Mucosa of descending colon (tissue), 3 donors: Measurements from ENCODE around the gene KAT6B. TPM values are rescaled to one million over a fixed set of nuclear protein-coding genes. Genes with fewer than 3 reads are reported as not detected.

Source experiments
- ATAC-seq: fragments of 200-7000 bp; cut with Tn5 transposase; one replicate; pipeline ENCODE4 v1.9.1; 2020; ENCODE audit warnings: mild to moderate bottlenecking, moderate library complexity
- DNase-seq, 3 donors: peaks; one replicate each; pipeline ENCODE4 v3.0.0-alpha.2; 2020
- H3K36me3 ChIP-seq: fragments of 200-600 bp; one replicate; pipeline ENCODE4 v1.8.0; 2021; ENCODE audit warnings: low read depth, mild to moderate bottlenecking
- H3K4me1 ChIP-seq: fragments of 200-600 bp; one replicate; pipeline ENCODE4 v1.8.0; 2021; ENCODE audit warnings: low read depth, mild to moderate bottlenecking
- H3K4me3 ChIP-seq: fragments of 200-600 bp; one replicate; pipeline ENCODE4 v1.8.0; 2021; ENCODE audit warnings: mild to moderate bottlenecking
- H3K9me3 ChIP-seq: fragments of 200-600 bp; one replicate; pipeline ENCODE4 v1.8.0; 2021; ENCODE audit warnings: mild to moderate bottlenecking
- intact Hi-C, 2 donors: fragments of 100-400 bp; cut with DNase I in 1 of 2; cut with micrococcal nuclease in 1 of 2; formaldehyde crosslinking; loops; one replicate each; pipeline versions ENCODE4 v1.11.0 to v1.11.1; 2022; cut with DNase I, micrococcal nuclease
- total RNA-seq, 3 donors: library from RNA; stranded (reverse); fragmentation: NEBNext Ultra II Directional in 2 of 3; extraction: Animal tissue kit (Norgen Biotek cat#: 25700) in 2 of 3; gene quantifications; one replicate each; pipeline versions ENCODE4 v1.2.1 to v1.2.4, GENCODE V29; 2021 to 2023
- TF ChIP-seq, protein P1 (sequence below): fragments of 200-600 bp; IDR thresholded peaks from one replicate; pipeline ENCODE4 v1.8.0; 2022; ENCODE audit warnings: antibody characterized with exemption, mild to moderate bottlenecking
- donor health status: DM: no; HTN: no; CAD: no; lungs with moderate emphysema.
- donor health status: DM: no; HTN: no; CAD: no.
- donor health status: DM: no; HTN: yes; CAD: no.

The KAT6B gene
- total RNA-seq, 3 donors from 2014 or later: 29.5 to 60.5 (median 39.3) TPM

GRCh38 chr10:75021379-75022249 lies 195.2 kb downstream of the KAT6B start:
- DNase-seq (peak in 2 of 3 donors; percentile 34 to 45), ATAC-seq (peak; percentile 85)
- intact Hi-C loops: no loop called here
- TF ChIP-seq, protein P1, sequence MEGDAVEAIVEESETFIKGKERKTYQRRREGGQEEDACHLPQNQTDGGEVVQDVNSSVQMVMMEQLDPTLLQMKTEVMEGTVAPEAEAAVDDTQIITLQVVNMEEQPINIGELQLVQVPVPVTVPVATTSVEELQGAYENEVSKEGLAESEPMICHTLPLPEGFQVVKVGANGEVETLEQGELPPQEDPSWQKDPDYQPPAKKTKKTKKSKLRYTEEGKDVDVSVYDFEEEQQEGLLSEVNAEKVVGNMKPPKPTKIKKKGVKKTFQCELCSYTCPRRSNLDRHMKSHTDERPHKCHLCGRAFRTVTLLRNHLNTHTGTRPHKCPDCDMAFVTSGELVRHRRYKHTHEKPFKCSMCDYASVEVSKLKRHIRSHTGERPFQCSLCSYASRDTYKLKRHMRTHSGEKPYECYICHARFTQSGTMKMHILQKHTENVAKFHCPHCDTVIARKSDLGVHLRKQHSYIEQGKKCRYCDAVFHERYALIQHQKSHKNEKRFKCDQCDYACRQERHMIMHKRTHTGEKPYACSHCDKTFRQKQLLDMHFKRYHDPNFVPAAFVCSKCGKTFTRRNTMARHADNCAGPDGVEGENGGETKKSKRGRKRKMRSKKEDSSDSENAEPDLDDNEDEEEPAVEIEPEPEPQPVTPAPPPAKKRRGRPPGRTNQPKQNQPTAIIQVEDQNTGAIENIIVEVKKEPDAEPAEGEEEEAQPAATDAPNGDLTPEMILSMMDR: no peak
- Histone ChIP-seq H3K4me3 (no peak overlapping the region), H3K36me3 (no peaks in the 10 kb centered on the region), H3K4me1 (no peaks in the 10 kb centered on the region), H3K9me3 (no peaks in the 10 kb centered on the region)

GRCh38 chr10:75023074-75023473 lies 196.7 kb downstream of the KAT6B start:
- Histone ChIP-seq H3K4me3 (no peak overlapping the region), H3K36me3 (no peaks in the 10 kb centered on the region), H3K4me1 (no peaks in the 10 kb centered on the region), H3K9me3 (no peaks in the 10 kb centered on the region)
- ATAC-seq (no peak), DNase-seq (no peak)
- intact Hi-C loops: no loop called here
- TF ChIP-seq, protein P1: no peak

DNA sequence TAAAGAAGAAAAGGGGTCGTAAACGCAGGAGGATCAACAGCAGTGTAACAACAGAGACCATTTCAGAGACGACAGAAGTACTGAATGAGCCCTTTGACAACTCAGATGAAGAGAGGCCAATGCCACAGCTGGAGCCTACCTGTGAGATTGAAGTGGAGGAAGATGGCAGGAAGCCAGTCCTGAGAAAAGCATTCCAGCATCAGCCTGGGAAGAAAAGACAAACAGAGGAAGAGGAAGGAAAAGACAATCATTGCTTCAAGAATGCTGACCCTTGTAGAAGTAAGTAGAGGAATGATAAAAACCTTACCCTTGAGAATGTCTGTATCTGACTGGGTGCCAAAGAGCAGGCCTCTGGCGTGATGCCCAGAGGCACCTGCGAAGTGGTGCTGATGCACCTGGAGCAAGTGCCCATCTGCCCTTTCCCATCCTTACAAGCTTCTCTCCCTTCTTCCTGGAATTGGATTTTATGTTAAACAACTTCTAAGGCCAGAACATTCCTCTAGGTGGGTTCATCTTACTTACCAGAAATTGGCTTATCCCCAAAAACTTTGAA lies 198.6 kb downstream of the KAT6B start:
- DNase-seq (no peak), ATAC-seq (no peak)
- TF ChIP-seq, protein P1: no peak
- H3K4me1 ChIP-seq: no peaks in the 10 kb centered on the region
- intact Hi-C loops: no loop called here
- H3K9me3 ChIP-seq: no peaks in the 10 kb centered on the region
- no peak overlapping the region for H3K4me3 ChIP-seq
- H3K36me3 ChIP-seq: no peaks in the 10 kb centered on the region

DNA sequence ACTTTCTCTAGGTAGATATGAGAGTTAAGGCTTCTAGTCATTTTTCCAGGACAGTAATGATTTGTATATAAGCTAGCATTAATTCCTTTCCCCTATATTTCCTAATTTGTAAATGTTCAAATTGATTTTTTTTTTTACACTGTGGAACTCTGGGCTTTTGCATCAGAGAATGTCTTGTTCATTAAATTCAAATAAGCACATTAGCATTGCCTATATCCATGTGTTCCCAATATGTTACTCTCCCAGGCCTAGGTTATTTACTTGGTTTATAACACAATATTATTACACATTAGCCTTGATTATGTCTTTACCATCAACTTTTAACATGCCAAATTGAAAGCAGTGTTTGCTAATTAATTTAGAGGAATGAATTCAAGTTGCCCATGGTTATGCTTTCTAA lies 201.6 kb downstream of the KAT6B start:
- ATAC-seq: no peak
- H3K9me3 ChIP-seq: no peaks in the 10 kb centered on the region
- DNase-seq: no peak
- no peak overlapping the region for H3K4me3 ChIP-seq
- no peaks in the 10 kb centered on the region for H3K36me3 ChIP-seq
- intact Hi-C loops: no loop called here
- no peaks in the 10 kb centered on the region for H3K4me1 ChIP-seq
- TF ChIP-seq, protein P1: no peak

DNA sequence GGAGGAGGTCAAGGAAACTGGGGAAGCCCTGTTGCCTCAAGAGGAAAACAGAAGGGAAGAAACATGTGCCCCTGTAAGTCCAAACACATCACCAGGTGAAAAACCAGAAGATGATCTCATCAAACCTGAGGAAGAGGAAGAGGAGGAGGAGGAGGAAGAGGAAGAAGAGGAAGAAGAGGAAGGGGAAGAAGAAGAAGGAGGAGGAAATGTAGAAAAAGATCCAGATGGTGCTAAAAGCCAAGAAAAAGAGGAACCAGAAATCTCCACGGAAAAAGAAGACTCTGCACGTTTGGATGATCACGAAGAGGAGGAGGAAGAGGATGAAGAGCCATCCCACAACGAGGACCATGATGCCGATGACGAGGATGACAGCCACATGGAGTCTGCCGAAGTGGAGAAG lies 202.3 kb downstream of the KAT6B start:
- TF ChIP-seq, protein P1: no peak
- no peaks in the 10 kb centered on the region for H3K36me3 ChIP-seq
- no peak for ATAC-seq
- DNase-seq: no peak
- H3K9me3 ChIP-seq: no peaks in the 10 kb centered on the region
- H3K4me1 ChIP-seq: no peaks in the 10 kb centered on the region
- no peak overlapping the region for H3K4me3 ChIP-seq
- intact Hi-C loops: no loop called here
